IgD-negative memory B cell (primary cell): ENCODE data around the gene BRINP3. TPM values are rescaled to one million over a fixed set of nuclear protein-coding genes. Genes with fewer than 3 reads are reported as not detected.
A peak's percentile ranks its signal among the peaks of the same experiment; 100 is the strongest.
"Not testable (repeated sequence)": the region's sequence is repeated elsewhere in the genome, so short reads cannot be mapped to it uniquely, and the experiment has no call there.

Experiments
- H3K27ac Mint-ChIP-seq, 3 donors: one replicate each; pipeline ENCODE4 v1.8.0; 2020 to 2022; ENCODE audit warnings: mild to moderate bottlenecking in 3 of 3, mixed read lengths in 3 of 3, moderate library complexity in 1 of 3
- H3K27me3 Mint-ChIP-seq: one replicate; pipeline ENCODE4 v1.8.0; 2021; ENCODE audit warnings: mixed read lengths
- H3K36me3 Mint-ChIP-seq: one replicate; pipeline ENCODE4 v1.8.0; 2020; ENCODE audit warnings: mild to moderate bottlenecking, mixed read lengths
- H3K4me1 Mint-ChIP-seq, 3 donors: one replicate each; pipeline ENCODE4 v1.8.0; 2020 to 2022; ENCODE audit warnings: mixed read lengths in 3 of 3, mild to moderate bottlenecking in 1 of 3
- H3K4me3 Mint-ChIP-seq, 4 donors: one replicate each; pipeline ENCODE4 v1.8.0; 2020 to 2022; ENCODE audit warnings: mild to moderate bottlenecking in 4 of 4, mixed read lengths in 4 of 4, moderate library complexity in 3 of 4
- H3K9me3 Mint-ChIP-seq, 3 donors: one replicate each; pipeline ENCODE4 v1.8.0; 2020 to 2021; ENCODE audit warnings: mixed read lengths in 3 of 3, mild to moderate bottlenecking in 1 of 3
- polyA plus RNA-seq: library from polyadenylated mRNA; unstranded; fragments of 300-500 nt; fragmentation: Illumina TruSeq; gene quantifications from one replicate; pipeline ENCODE4 v1.2.3, GENCODE V29; 2021

Gene BRINP3
- polyA plus RNA-seq, 1 donor from 2014 or later = not detected

DNA sequence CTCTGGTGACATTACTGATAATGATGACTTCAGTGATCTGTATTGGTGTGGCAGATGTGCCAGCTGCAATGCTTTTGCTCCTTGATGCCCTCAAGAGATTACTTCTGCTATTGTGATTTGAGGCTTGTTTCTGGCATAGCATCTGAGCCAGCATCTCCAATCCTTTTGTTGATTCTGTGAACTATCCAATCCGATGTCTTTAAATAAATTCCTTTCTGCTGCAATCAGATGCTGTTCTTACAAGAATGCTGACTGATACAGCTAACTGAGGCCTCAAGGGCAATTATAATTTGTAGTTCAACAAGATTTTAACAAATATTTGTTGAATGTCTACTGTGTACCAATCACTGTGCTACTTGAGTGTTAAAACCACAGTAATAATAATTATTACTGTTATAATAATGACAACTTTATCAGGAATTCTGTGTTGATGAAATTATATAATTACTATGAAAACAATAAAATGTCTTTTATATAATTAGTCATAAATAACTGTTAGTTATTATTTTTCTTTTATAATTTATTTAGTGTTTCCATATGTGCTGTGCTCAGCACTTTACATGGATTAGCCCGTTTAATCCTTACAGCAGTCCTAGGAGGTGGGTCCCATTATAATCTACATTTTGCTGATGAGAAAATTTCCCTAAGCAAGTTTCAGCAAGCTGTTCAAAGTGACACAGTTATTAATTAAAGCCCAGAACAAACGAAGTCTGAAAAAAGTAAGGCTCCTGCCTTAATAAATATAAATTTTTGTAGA lies 308.2 kb downstream of the BRINP3 start:
- no peak overlapping the region for H3K27ac Mint-ChIP-seq

DNA sequence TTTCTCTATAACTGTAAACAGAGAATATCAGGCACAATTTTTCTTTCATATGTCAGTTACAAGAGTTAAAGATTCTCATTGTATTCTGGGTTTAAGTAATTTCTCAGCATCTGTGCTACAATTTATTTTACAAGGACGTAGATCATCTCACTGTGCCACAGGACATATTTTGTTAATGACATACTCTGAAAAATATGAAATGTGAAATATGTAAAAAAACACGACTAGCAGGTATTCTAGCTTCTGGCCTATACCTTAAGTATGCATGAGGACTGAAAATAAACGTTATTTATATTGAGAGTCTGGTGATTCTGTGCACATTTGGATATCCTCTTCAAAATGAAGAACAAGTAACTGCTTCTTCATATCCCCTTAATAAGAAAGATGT lies 308.8 kb downstream of the BRINP3 start:
- H3K4me1 Mint-ChIP-seq = no peaks in the 10 kb centered on the region
- H3K9me3 Mint-ChIP-seq = peaks cover 0 to 7% (median 1%) of the 10 kb centered on the region in 3 donors
- H3K36me3 Mint-ChIP-seq = no peaks in the 10 kb centered on the region
- H3K27me3 Mint-ChIP-seq = no peaks in the 10 kb centered on the region
- H3K4me3 Mint-ChIP-seq = no peak overlapping the region
- H3K27ac Mint-ChIP-seq = no peak overlapping the region

More for the DNA sequence above, 308.2 kb downstream of the BRINP3 start:
- no peaks in the 10 kb centered on the region for H3K4me1 Mint-ChIP-seq
- no peak overlapping the region for H3K4me3 Mint-ChIP-seq
- H3K27me3 Mint-ChIP-seq = no peaks in the 10 kb centered on the region
- no peaks in the 10 kb centered on the region for H3K36me3 Mint-ChIP-seq
- H3K9me3 Mint-ChIP-seq = peaks cover 0 to 7% (median 1%) of the 10 kb centered on the region in 3 donors

DNA sequence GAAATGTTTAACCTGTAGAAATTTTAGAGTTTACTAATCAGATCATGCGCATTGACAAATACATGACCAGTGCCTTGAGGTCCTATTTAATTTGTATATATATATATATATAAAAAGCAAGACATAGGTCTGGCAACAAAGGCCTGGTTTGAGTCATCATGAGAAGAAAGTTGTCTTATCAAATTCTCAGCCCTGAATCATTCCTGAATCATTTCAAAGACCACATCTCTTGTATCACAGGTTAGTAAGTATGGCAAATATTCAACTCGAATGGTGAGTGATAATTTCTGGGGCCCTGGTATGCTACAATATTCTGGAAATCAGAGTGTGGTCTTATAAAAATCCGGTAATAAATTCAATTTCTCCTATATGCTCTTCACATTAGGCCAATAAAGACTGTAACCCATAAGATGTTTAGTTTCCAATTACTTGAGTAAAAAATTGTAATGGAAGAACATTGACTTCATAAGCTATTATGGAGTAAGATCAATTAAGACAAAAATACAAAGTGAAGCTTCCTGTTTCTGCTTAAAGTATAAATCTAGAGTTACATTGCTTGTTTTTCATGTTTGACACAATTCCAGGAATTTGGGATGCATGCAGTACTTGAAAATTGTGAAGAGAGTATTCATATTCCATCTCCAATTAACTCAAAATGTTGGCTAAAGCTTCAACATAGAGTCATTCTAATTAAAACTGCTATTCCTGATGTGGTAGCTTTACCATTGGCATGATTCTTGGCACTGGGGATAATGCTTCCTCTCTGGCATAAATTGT lies 309.4 kb downstream of the BRINP3 start:
- Mint-ChIP-seq H3K27me3 (no peaks in the 10 kb centered on the region), H3K4me1 (no peaks in the 10 kb centered on the region), H3K4me3 (no peak overlapping the region), H3K27ac (no peak overlapping the region), H3K9me3 (peaks cover 0 to 7% (median 1%) of the 10 kb centered on the region in 3 donors), H3K36me3 (no peaks in the 10 kb centered on the region)

DNA sequence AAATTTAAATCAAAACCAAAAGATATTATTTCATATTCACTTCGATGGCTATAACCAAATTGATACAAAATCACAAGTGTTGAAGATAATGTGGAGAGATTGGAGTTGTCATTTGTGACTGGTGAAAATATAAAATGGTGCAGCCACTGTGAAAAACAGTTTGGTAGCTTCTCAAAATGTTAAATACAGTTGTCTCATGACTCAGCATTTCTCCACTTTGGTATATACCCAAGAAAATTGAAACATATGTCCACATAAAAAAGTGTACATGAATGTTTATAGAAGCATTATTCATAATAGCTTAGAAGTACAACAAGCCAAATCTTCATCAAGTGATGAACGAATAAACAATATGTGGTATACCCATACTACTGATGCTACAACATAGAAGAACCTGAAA lies 318.5 kb downstream of the BRINP3 start:
- H3K9me3 Mint-ChIP-seq = peaks cover 0 to 4% (median 2%) of the 10 kb centered on the region in 3 donors
- no peaks in the 10 kb centered on the region for H3K4me1 Mint-ChIP-seq
- H3K27ac Mint-ChIP-seq = no peak overlapping the region
- no peak overlapping the region for H3K4me3 Mint-ChIP-seq
- no peaks in the 10 kb centered on the region for H3K36me3 Mint-ChIP-seq
- H3K27me3 Mint-ChIP-seq = no peaks in the 10 kb centered on the region

DNA sequence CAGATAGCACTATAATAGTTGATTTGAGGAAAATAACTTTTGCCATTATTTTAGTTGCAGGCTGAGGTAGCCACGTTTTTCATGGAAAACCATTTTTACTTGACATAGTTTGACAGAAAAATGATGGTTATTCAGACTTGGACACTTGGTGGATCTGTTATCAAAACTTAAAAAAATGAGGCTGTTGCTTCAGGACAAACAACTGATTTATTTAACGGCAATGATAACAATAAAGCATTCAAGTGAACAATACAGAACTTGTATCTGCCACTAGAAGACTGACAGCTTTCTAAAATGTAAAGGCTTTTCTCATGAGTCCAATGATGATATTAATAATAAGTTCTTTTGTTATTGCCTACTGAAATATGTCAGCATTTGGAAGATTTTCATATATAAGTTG lies 322.9 kb downstream of the BRINP3 start:
- H3K4me1 Mint-ChIP-seq = no peaks in the 10 kb centered on the region
- no peak overlapping the region for H3K4me3 Mint-ChIP-seq
- H3K27me3 Mint-ChIP-seq = no peaks in the 10 kb centered on the region
- peaks cover 2 to 4% (median 2%) of the 10 kb centered on the region in 3 donors for H3K9me3 Mint-ChIP-seq
- H3K36me3 Mint-ChIP-seq = no peaks in the 10 kb centered on the region
- H3K27ac Mint-ChIP-seq = no peak overlapping the region

DNA sequence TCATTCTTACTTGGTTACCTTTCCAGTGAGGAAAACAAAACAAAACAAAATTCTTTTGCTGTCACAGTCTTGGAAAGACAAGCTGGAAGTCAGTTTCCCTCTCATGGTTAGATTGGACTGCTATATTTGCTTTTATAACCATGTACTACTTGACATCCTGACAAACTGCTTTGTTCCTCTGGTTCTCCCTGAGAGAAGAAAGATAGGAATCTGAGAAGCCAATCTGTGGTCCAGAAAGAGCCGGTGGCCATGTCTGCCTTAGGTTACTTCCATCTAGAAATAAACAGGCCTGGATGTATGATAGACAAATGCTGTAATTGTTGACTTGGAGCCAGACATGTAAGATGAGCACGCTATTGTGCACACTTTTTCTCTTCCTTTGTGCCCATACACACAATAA lies 330.0 kb downstream of the BRINP3 start:
- no peak overlapping the region for H3K4me3 Mint-ChIP-seq
- no peak overlapping the region for H3K27ac Mint-ChIP-seq
- no peaks in the 10 kb centered on the region for H3K36me3 Mint-ChIP-seq
- no peaks in the 10 kb centered on the region for H3K4me1 Mint-ChIP-seq
- peaks cover 0 to 3% (median 0%) of the 10 kb centered on the region in 3 donors for H3K9me3 Mint-ChIP-seq
- no peaks in the 10 kb centered on the region for H3K27me3 Mint-ChIP-seq

- no peak overlapping the region for H3K4me3 Mint-ChIP-seq
- H3K4me1 Mint-ChIP-seq = no peaks in the 10 kb centered on the region
- H3K9me3 Mint-ChIP-seq = peaks cover 0 to 2% (median under 1%) of the 10 kb centered on the region in 3 donors
- H3K36me3 Mint-ChIP-seq = no peaks in the 10 kb centered on the region
- H3K27me3 Mint-ChIP-seq = no peaks in the 10 kb centered on the region
- H3K27ac Mint-ChIP-seq = no peak overlapping the region
Observed at GRCh38 chr1:190144650-190145049, 333.0 kb downstream of the BRINP3 start.

DNA sequence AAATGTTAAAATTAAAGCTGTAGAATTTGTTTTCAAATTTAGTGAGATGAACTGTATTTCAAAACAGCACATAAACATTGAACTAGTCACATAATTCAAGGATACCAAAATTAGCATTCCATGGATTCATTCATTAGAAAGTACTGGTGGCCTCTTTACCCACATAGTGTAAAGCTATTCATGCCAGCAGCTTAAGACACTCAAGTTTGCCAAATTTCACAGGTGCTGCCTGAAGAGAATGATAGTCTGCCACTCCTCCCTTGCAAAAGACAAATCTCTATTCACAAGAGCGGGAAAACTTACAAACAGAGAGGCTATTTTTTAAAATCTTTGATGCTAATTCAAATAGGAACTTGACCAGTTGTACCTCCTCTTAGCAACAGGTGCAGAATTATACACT lies 337.0 kb downstream of the BRINP3 start:
- no peaks in the 10 kb centered on the region for H3K4me1 Mint-ChIP-seq
- H3K27me3 Mint-ChIP-seq = no peaks in the 10 kb centered on the region
- H3K9me3 Mint-ChIP-seq = peaks cover 0 to 16% (median 2%) of the 10 kb centered on the region in 3 donors
- no peaks in the 10 kb centered on the region for H3K36me3 Mint-ChIP-seq
- H3K4me3 Mint-ChIP-seq = no peak overlapping the region
- no peak overlapping the region for H3K27ac Mint-ChIP-seq

DNA sequence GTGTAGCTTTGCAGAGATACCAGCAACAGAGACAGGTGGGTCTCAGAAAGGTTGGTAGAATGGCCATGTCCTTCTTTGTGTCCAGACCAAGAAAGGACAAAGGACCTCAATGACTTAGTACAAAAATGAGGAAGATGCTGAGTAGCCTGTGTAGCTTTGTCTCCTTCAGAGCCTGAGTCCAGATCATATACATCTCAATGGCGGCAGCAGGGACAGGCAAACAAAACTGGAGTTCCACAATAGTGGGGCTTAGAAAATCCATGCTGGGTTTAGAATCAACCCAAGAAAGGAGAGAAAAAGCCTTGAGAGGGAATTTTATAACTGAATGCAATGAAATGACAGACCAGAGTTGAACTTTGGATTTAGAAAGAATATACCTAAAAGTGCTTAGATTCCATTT lies 339.0 kb downstream of the BRINP3 start:
- Mint-ChIP-seq H3K27me3 (no peaks in the 10 kb centered on the region), H3K4me3 (no peak overlapping the region), H3K27ac (peak overlapping the region in 1 of 3 donors; percentile 40), H3K36me3 (no peaks in the 10 kb centered on the region), H3K9me3 (peaks cover 0 to 21% (median 2%) of the 10 kb centered on the region in 3 donors), H3K4me1 (no peaks in the 10 kb centered on the region)

DNA sequence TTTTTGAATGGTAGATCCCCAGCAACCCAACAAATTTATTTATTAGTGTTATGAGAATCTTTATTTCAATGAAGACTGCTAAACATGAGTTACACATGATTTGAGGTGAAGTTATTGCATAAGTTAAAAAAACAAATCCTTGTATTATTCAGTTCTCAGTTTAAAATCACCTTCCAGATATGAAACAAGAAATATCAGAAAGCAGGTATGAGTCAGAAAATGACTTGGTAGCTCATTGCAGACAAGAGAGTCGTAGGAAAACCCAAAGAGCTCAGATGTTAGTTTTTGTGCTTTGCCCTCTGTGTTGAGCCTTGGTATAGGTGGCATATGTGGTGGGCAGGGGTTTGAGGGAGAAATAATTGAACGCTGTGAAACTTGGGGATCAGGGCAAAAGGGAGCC lies 339.4 kb downstream of the BRINP3 start:
- peaks cover 0 to 25% (median 2%) of the 10 kb centered on the region in 3 donors for H3K9me3 Mint-ChIP-seq
- no peaks in the 10 kb centered on the region for H3K36me3 Mint-ChIP-seq
- no peak overlapping the region for H3K4me3 Mint-ChIP-seq
- H3K27ac Mint-ChIP-seq = peak overlapping the region in 1 of 3 donors; percentile 40
- no peaks in the 10 kb centered on the region for H3K4me1 Mint-ChIP-seq
- no peaks in the 10 kb centered on the region for H3K27me3 Mint-ChIP-seq

DNA sequence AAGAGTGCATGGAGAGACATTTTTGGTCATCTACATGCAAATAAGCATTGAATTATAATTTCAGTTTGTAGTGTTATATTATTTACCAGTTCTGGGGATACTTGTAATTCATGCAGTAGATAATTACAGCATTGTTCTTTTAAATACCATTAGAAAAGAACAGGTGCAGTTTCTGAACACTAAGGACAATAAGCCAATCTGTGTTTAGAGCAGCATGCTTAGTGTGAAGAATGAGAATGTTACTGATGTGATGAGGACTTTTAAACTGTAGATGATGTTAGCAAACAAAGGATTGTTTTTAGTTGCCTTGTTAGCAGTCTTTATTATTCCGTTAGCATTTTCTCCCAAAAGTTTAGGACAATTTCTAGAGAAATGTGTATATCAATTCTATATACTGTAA lies 348.3 kb downstream of the BRINP3 start:
- Mint-ChIP-seq H3K9me3 (peaks cover 0 to 12% (median 4%) of the 10 kb centered on the region in 3 donors), H3K27ac (no peak overlapping the region), H3K27me3 (no peaks in the 10 kb centered on the region), H3K4me3 (no peak overlapping the region), H3K36me3 (no peaks in the 10 kb centered on the region), H3K4me1 (no peaks in the 10 kb centered on the region)

- no peaks in the 10 kb centered on the region for H3K4me1 Mint-ChIP-seq
- no peaks in the 10 kb centered on the region for H3K27me3 Mint-ChIP-seq
- H3K9me3 Mint-ChIP-seq = peaks cover 0 to 4% (median 4%) of the 10 kb centered on the region in 3 donors
- H3K4me3 Mint-ChIP-seq = no peak overlapping the region
- no peaks in the 10 kb centered on the region for H3K36me3 Mint-ChIP-seq
- H3K27ac Mint-ChIP-seq = no peak overlapping the region
Observed at GRCh38 chr1:190126728-190127127, 350.9 kb downstream of the BRINP3 start.

DNA sequence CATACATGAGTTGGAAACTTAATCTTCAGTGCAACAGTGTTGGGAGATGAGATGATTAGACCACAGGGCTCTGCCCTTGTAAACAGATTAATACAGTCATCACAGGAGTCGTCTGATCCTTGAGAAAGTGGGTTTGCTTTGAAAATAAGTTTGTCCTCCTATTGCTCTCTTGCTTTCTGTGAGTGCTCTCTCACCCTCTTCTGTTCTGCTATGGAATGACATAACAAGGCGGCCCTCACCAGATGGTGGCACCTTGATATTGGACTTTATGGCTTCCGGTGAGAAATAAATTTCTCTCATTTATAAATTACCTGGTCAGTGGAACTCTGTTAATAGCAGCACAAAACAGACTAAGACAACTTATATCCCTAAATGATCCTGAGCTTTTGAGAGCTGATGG lies 353.6 kb downstream of the BRINP3 start:
- Mint-ChIP-seq H3K4me3 (no peak overlapping the region), H3K9me3 (peaks cover 0 to 4% (median 2%) of the 10 kb centered on the region in 3 donors), H3K27ac (no peak overlapping the region), H3K27me3 (no peaks in the 10 kb centered on the region), H3K36me3 (no peaks in the 10 kb centered on the region), H3K4me1 (no peaks in the 10 kb centered on the region)

GRCh38 chr1:190120564-190120963 lies 357.1 kb downstream of the BRINP3 start:
- H3K36me3 Mint-ChIP-seq = not testable (repeated sequence)

DNA sequence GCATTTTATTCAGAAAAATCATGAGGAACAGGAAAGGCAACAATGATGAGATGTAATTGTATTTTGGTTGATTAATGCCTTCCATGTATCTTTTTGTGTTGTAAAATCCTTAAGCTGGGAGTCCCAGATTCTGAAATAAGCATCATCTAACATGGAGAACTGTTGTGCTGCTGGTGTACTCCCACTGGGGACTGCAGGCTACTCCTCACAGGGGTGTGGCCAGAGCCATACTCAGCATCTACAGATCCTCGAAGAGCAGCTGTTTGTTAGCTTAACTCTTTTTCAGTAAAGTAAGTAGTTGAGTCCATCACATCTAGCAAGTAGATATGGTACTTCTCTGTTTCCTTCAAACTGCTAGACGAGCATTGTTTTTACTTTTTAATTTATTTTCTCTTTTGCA lies 358.0 kb downstream of the BRINP3 start:
- Mint-ChIP-seq H3K4me3 (no peak overlapping the region), H3K27ac (no peak overlapping the region), H3K36me3 (no peaks in the 10 kb centered on the region), H3K9me3 (peaks cover under 1 to 3% (median 2%) of the 10 kb centered on the region in 3 donors), H3K27me3 (no peaks in the 10 kb centered on the region), H3K4me1 (no peaks in the 10 kb centered on the region)

More at GRCh38 chr1:190120564-190120963, 357.1 kb downstream of the BRINP3 start:
- not testable (repeated sequence) for H3K4me3 Mint-ChIP-seq, H3K27ac Mint-ChIP-seq, H3K27me3 Mint-ChIP-seq, H3K9me3 Mint-ChIP-seq, H3K4me1 Mint-ChIP-seq
